ENCODE measurements around the gene PTCD2.

DNA sequence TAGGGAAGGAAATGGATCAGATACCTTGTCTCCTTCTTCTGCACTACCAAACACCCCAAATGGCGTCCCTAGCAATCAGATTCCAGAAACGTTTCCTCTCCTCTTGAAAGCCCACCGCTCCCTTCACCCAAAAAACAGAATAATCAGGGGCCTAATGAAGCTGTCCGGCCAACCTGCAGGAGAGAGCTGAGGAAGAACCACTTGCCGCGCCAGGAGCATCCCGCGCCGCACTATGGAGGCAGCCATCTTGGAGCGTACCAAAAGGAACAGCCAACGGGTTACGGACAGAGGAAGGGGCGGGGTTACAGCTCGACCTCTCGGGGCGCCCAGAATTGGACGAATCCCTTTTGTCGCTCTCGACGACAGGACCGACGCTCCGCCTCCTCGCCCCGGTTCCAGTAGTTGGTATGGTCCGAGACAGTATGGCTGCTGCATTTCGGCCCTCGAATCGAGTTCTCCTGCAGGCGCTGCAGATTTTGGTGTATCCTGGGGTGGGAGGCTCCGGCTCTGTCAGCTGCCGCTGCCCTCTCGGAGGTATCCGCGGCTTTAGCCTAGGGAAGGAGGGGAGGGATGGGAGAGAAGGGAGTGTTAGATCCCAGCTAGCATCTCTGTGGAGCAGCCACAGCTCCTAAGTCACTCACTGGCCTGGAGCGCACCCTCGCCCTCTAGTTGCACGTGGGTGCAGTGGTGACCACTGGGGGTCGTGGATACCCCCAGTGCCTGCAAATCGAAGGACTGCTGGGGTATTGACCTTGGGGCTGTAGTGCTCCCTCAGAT, at the start of gene PTCD2, which contains the start of gene MRPS27:
- TF ChIP-seq EP300 (IDR thresholded peaks at IDR 0.05) (no peak), CTCF (IDR thresholded peaks at IDR 0.05) (no peak)
